IgD-negative memory B cell (primary cell): ENCODE data around the gene SMYD1. TPM values are rescaled to one million over a fixed set of nuclear protein-coding genes. Genes with fewer than 3 reads are reported as not detected.

Experiments
- H3K27ac Mint-ChIP-seq, 3 donors: one replicate each; pipeline ENCODE4 v1.8.0; 2020 to 2022; ENCODE audit warnings: mild to moderate bottlenecking in 3 of 3, mixed read lengths in 3 of 3, moderate library complexity in 1 of 3
- H3K27me3 Mint-ChIP-seq: one replicate; pipeline ENCODE4 v1.8.0; 2021; ENCODE audit warnings: mixed read lengths
- H3K36me3 Mint-ChIP-seq: one replicate; pipeline ENCODE4 v1.8.0; 2020; ENCODE audit warnings: mild to moderate bottlenecking, mixed read lengths
- H3K4me1 Mint-ChIP-seq, 3 donors: one replicate each; pipeline ENCODE4 v1.8.0; 2020 to 2022; ENCODE audit warnings: mixed read lengths in 3 of 3, mild to moderate bottlenecking in 1 of 3
- H3K4me3 Mint-ChIP-seq, 4 donors: one replicate each; pipeline ENCODE4 v1.8.0; 2020 to 2022; ENCODE audit warnings: mild to moderate bottlenecking in 4 of 4, mixed read lengths in 4 of 4, moderate library complexity in 3 of 4
- H3K9me3 Mint-ChIP-seq, 3 donors: one replicate each; pipeline ENCODE4 v1.8.0; 2020 to 2021; ENCODE audit warnings: mixed read lengths in 3 of 3, mild to moderate bottlenecking in 1 of 3
- polyA plus RNA-seq: library from polyadenylated mRNA; unstranded; fragments of 300-500 nt; fragmentation: Illumina TruSeq; gene quantifications from one replicate; pipeline ENCODE4 v1.2.3, GENCODE V29; 2021

SMYD1 gene
- polyA plus RNA-seq, 1 donor from 2014 or later: not detected

DNA sequence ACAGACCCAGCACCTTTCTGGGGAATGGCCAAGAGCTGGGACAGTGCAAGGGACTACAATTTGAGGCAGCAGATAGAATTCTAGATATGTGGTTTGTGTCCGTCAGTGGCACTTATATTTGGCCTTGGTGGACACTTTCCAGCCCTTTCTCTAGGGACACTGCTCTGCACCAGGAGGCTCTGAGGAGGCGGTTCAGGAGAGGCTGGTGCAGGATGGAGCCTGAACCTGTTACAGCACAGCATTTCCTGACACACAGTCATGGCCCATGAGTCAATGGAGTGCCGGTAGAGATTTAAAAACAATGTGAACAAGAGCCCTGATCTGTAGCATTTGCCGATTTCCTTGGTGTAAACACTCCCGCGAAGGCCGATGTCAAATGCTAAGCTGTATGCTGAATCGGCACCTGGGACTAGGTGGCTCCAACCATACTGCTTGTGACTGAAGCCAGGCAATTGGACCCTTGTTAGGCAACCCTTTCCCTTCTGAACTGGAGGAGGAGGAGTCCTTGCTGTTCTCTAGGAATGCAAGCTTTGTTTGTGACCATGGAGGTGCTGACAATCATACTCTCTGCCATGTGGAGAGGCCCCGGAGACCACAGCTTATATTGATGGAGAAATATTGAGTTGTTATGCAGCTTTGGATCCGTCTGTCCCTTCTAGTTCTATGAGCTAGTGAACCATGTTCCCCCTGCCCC is 48.3 kb downstream of the SMYD1 start:
- Mint-ChIP-seq H3K9me3 (no peaks in the 10 kb centered on the region), H3K27me3 (peaks cover 8% of the 10 kb centered on the region), H3K27ac (peak overlapping the region in 1 of 3 donors; percentile 55), H3K36me3 (no peaks in the 10 kb centered on the region), H3K4me3 (no peak overlapping the region), H3K4me1 (no peaks in the 10 kb centered on the region)

DNA sequence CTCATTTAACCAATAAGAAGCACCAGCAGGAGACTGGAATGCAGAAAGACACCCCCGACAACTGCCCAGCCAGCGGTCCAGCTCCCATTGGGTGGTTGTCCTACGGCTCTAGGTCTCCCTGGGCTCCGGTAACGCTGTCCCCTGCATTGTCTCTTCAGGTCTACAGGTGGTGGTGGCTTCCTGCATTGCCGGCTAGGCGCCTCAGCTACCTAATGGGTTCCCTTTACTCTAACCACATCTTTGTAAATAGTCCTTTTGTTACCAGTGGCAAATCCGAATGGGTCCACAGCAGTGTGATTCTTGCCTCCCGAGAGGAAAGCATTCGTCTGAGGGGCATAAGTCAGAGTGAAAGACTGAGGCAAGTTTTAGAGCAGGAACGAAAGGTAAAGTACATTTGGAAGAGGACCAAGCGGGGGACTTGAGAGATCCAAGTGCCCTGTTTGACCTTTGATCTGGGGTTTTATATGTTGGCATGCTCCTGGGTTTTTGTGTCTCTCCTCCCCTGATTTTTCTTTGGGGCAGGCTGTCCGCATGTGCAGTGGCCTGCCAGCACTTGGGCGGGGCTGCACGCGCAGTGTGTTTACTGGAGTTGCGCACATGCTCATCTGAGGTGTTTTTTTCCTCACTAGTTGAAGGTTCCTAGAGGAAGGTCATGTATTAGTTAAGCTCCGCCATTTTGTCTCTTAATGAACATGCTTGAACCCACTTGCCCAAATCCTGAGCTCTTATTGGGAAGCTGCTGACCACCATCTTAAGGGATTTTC is 49.2 kb downstream of the SMYD1 start:
- Mint-ChIP-seq H3K27ac (no peak overlapping the region), H3K4me1 (no peaks in the 10 kb centered on the region), H3K36me3 (no peaks in the 10 kb centered on the region), H3K9me3 (no peaks in the 10 kb centered on the region), H3K4me3 (no peak overlapping the region), H3K27me3 (peaks cover 11% of the 10 kb centered on the region)

DNA sequence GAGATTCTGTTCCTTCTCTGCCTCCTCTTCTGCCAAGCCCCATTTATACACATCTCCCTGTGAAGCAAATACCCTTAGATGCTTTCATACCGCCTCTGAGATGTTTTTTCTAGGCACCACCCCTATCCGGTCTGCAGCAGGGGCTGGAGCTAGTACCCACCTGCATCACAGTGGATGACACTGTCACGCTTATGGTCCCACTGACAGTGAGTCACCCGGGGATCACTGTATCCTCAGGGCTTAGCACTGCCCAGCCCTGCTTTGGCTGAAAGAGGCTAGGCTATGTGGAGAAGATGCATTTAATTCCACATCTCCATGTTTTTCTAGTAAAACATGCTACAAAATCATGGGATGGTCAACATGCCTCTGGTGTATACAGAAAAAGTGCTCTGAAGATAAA is 50.3 kb downstream of the SMYD1 start:
- H3K4me3 Mint-ChIP-seq: no peak overlapping the region
- no peak overlapping the region for H3K27ac Mint-ChIP-seq
- no peaks in the 10 kb centered on the region for H3K36me3 Mint-ChIP-seq
- H3K9me3 Mint-ChIP-seq: no peaks in the 10 kb centered on the region
- H3K4me1 Mint-ChIP-seq: no peaks in the 10 kb centered on the region
- H3K27me3 Mint-ChIP-seq: peaks cover 11% of the 10 kb centered on the region

DNA sequence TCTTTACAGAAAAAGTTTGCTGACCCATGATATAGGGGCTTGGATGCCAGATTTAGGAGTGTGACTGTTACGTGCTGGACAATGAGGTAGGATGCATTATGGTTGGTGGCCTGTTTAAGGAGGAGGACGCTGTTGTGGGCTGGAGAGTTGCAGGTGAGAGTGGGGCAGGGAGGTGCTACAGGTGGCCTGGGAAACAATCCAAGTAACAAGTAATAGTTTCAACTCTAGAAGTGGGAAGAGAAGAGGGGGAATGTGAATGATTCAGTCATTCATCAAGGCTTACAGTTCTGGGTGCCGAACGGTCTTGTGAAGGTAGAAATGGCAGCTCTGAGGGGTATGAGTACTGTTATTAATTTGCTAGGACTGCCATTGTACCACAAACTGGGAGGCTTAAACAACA is 54.1 kb downstream of the SMYD1 start:
- H3K4me3 Mint-ChIP-seq: no peak overlapping the region
- H3K36me3 Mint-ChIP-seq: no peaks in the 10 kb centered on the region
- H3K9me3 Mint-ChIP-seq: no peaks in the 10 kb centered on the region
- H3K4me1 Mint-ChIP-seq: peaks cover 0 to 2% (median 0%) of the 10 kb centered on the region in 3 donors
- H3K27me3 Mint-ChIP-seq: peaks cover 8% of the 10 kb centered on the region
- no peak overlapping the region for H3K27ac Mint-ChIP-seq

DNA sequence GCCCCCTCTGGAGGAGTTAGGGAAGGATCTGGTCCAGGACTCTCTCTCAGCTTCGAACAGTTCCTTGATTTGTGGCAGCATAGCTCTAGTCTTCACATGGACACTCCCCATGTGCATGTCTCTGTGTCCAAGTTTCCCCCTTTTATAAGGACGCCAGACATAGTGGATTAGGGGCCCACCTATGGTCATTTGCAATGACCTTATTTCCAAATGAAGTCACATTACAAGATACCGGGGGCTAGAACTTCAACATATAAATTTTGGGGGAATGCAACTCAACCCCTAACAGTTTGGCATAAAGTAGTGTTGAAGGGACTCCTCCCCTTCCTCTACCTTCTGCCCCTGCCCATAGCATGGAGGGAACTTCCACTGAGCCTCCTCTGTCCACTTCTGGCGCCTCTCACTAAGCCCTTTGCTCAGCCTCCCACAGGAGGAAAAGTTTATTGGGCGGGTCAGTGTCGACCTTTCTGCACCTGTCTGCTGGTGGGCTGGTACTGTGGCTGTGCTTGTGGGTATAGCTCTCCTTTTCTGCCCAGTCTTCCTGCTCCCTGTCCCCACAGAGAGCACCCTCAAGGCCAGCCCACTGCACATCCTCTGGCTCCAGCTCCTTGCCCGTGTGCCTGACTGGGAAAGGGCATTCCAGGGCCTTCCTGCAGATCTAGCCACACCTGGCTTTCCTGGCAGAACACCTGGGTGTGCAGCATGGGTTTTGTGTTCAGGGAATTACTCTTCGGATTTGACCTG is 54.7 kb downstream of the SMYD1 start:
- Mint-ChIP-seq H3K27me3 (peaks cover 8% of the 10 kb centered on the region), H3K27ac (no peak overlapping the region), H3K4me3 (no peak overlapping the region), H3K4me1 (peaks cover 0 to 2% (median 0%) of the 10 kb centered on the region in 3 donors), H3K9me3 (no peaks in the 10 kb centered on the region), H3K36me3 (no peaks in the 10 kb centered on the region)

DNA sequence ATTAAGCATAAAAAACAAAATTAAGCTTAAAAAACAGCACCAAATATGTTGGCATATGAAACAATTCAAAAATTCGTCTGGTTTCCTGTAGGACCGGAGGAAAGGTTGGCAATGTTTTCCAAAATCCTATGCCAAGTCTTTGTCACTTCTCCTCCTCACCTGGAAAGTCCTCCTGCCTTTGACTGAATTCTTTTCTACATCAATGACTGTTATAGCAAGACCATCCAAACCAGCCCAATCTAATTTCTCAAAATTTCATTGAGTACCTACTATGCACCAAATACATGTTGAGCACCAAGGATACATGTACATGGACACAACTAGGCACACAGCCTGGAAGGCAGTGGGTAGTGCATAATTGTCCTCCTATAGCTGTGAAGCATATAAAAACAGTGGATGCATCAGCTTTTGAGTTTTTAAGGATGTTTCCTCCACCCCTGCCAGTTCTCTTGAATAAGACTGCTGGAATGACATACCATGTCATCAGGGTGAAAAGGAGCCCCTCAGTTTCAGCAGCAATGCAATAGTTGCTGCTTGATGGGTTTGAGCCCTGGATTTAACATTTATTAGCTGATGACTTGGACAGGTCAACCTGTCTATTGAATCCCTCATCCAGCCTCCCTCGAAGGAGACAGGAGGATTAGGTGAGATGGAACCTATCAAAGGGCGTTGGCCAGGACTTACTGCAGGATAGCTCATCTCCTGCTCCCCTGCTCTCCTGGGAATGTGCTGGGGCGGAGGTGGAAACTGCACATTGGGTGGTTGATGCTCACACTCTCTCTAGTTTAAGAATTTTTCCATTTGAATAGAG is 55.7 kb downstream of the SMYD1 start:
- Mint-ChIP-seq H3K27ac (no peak overlapping the region), H3K36me3 (no peaks in the 10 kb centered on the region), H3K4me3 (no peak overlapping the region), H3K27me3 (peaks cover 8% of the 10 kb centered on the region), H3K9me3 (no peaks in the 10 kb centered on the region), H3K4me1 (peaks cover 0 to 2% (median 0%) of the 10 kb centered on the region in 3 donors)

DNA sequence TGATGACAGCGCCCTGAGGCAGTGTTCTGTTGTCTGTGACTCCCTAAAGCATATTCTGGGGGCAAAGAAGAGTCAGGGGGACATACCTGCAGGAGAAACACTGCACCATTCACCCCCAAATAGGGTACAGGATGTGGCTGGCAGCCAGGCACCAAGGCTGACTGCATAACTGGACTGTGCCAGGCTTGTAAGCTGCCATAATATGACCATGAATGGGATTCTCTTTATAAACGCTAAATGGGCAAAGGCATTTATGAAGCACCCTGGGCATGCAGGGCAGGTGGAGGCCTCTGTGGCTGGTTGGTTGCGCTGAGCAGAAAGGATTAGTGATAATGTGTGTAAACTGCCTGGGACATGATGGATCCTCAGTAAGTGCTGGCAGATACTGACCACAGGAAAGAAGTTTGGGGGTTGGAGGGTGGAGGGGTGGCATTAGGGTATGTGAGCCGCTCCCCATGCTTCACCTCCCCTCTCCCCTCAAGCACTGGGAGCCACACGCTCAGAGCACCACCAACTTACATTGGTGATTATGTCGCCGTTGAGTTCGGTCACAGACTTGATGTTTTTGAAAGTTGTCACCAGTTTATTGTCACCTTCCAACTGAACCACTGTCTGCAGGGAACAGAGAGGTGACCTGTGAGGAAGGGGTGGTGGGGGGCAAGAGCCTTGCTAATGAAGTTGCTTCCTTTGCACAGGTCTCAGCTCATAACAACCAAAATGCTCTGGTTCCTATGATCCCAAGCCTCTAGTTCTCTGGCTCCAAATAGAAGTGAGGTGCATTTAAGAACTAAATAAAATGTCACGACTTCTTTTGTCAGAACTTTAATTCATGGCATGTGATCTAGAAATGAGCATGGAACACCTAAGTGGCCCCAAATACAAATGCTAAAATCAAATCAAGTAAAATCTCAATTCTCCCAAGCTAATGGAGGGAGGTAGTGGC is 56.6 kb downstream of the SMYD1 start:
- H3K4me1 Mint-ChIP-seq: peaks cover 0 to 2% (median 0%) of the 10 kb centered on the region in 3 donors
- H3K9me3 Mint-ChIP-seq: no peaks in the 10 kb centered on the region
- peaks cover 8% of the 10 kb centered on the region for H3K27me3 Mint-ChIP-seq
- H3K4me3 Mint-ChIP-seq: no peak overlapping the region
- H3K27ac Mint-ChIP-seq: no peak overlapping the region
- H3K36me3 Mint-ChIP-seq: no peaks in the 10 kb centered on the region

DNA sequence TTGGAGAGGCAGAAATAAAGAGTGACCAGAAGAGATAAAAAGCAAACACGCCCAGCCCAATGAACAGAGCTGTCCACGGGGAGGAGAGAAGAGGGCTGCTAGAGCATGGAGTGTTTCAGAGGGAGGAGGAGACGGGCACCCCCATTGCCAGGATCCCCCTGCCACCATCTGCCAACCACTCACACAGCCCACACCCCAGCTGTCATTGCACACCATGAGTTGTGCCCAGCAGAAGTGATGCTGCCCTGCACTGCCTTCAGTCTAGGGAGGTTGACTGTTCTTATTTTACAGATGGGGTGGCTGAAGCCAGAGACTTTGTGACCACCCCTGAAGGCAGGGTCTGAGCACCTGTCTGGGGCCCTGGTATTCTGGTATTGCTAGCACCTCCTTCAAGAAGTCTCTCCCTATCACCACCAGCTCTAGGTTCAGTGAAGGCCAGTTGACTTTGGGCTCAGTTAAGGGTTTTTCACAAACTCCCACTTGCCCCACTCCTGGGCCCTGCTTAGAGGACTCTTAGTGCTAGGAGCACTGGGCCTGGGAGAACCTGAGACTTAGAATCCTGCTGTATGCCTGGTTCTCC is 57.8 kb downstream of the SMYD1 start:
- Mint-ChIP-seq H3K9me3 (no peaks in the 10 kb centered on the region), H3K36me3 (no peaks in the 10 kb centered on the region), H3K27me3 (peaks cover 8% of the 10 kb centered on the region), H3K4me1 (peaks cover 0 to 2% (median 0%) of the 10 kb centered on the region in 3 donors), H3K4me3 (no peak overlapping the region), H3K27ac (no peak overlapping the region)

DNA sequence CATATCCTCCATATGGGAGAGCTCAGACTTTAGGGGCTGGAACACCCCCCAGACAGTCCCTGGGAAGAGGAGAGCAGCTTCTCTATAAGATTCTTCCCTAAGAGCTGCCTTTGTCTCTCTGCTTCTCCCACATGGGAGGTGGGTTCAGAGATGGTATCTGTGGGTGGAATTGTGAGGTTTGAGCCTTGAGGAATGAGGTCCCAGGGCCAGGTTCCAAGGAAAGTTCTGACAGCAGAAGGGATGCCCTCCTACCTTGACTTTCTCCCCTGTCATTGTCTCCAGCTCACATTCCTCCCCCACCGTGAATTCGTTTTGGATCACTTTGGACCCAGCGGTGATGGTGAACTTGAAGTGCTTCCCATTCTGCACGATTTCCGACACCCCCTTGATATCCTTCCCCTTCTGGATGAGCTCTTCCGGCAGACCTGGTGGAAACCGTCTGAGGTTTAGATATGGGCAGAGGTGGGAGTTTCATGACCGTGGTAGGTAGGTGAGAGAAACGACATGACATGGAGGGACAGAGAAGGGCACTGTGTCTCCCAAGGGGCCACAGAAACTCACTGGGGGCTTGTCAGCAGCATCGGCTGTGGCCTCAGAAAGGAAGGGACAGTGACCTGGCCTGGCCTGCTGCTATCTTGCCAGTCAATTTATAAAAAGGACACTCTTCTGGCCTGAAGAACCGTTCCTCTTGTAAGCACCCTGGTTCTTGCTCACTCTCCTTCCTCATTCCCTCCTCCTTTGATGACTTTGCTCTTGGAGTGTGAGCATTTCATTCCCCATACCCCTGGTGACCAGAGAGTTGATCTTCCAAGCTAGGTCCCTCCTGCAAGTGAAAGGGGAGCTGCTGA is 58.5 kb downstream of the SMYD1 start:
- H3K4me1 Mint-ChIP-seq: peaks cover 0 to 2% (median 0%) of the 10 kb centered on the region in 3 donors
- no peak overlapping the region for H3K27ac Mint-ChIP-seq
- no peaks in the 10 kb centered on the region for H3K36me3 Mint-ChIP-seq
- no peak overlapping the region for H3K4me3 Mint-ChIP-seq
- no peaks in the 10 kb centered on the region for H3K9me3 Mint-ChIP-seq
- peaks cover 8% of the 10 kb centered on the region for H3K27me3 Mint-ChIP-seq

DNA sequence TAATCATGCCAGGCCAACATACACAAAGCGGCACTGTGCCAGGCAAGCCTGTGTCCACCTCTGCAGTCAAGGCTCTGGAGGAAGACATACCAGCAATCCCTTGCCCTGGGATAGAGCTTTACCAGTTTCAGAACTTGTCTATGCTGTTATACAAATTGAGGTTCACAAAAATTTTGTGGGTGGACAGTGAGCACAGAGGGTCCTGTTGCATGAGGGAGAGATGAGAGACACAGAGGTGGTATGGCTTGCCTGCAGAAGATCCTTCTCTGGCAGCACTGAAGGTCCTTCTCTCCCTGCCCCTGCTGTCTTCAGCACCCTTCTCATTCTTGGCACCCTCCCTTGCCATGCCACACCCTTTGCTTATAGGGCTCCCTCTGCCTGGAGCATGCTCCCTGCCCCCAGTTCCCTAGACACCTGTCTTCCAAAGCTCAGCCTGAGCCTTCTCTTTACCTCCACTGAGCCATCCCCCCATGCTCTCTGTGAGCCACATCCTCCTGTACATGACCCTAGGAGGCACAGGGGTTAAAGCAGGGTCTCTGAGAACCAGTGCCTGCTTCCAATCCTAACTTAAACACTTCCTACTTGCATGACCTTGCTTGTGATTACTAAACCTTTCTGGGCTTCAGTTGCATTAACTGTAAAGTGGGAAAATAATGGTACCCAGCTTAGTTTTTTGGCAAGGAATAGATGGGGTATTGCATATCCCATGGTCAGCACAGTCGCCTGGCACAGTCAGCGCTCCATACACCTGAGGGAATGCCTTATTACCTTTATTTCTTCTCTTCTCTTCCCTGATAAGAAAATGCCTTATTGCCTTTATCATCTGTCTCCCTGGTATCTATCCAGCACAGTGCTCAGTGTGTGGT is 59.4 kb downstream of the SMYD1 start:
- Mint-ChIP-seq H3K9me3 (no peaks in the 10 kb centered on the region), H3K27ac (no peak overlapping the region), H3K27me3 (peaks cover 8% of the 10 kb centered on the region), H3K4me3 (no peak overlapping the region), H3K36me3 (no peaks in the 10 kb centered on the region), H3K4me1 (peaks cover 0 to 2% (median 0%) of the 10 kb centered on the region in 3 donors)

DNA sequence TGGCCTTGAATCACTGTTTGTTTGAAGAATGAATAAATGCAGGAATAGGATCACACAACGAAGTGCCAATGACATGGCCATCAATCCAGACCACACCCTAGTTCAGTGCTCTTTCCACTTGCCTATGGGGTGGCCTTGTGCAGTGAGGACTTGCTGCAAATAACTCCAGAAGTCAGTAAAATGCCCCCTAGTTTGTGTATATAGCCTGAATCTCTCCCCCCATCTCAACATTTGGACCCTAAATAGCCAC is 59.9 kb downstream of the SMYD1 start:
- Mint-ChIP-seq H3K4me3 (no peak overlapping the region), H3K27me3 (peaks cover 10% of the 10 kb centered on the region), H3K27ac (no peak overlapping the region), H3K9me3 (no peaks in the 10 kb centered on the region), H3K36me3 (no peaks in the 10 kb centered on the region), H3K4me1 (peaks cover 0 to 2% (median 0%) of the 10 kb centered on the region in 3 donors)

DNA sequence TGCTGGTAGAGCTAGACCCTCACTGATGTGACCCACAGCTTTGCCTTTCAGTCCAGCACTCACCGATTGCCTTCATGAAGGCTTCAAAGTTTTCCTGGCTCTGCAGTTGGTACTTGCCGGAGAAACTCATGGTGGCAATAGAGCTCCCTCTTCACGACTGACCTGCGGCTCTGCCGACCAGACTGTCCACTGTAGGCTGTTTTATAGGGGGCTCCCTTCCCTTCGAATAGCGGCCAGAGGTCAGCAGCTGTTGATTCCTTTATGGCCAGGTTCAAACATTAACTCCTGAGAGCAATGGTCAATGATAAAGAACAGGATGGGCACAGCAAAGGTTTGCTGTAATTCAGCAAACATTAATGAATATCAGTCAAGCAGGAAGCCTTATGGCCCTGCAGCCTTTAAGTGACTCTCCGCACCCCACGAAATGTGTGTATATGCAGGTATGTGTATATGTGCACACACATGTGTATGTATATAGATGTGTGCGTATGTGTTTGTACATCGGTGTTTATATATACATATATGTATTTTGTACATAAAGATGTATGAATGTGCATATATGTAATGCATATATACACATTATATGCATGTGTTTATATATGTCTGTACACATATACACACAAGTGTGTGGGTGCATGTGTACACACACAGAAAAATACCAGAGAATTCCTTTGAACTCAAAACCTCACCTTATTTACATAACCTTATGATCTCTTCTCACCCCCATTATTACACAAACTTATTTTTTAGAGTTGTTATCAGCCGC is 60.4 kb downstream of the SMYD1 start, which contains the start of gene FABP1:
TSS of gene FABP1 (minus strand) at position 175 of the 766 bp plus-strand sequence. CDS start at position 130, 45 bp downstream.
- H3K9me3 Mint-ChIP-seq: no peaks in the 10 kb centered on the region
- peaks cover 0 to 2% (median 0%) of the 10 kb centered on the region in 3 donors for H3K4me1 Mint-ChIP-seq
- no peak within 1 kb of the TSS for H3K27ac Mint-ChIP-seq
- peaks cover 10% of the 10 kb centered on the region for H3K27me3 Mint-ChIP-seq
- H3K36me3 Mint-ChIP-seq: no peaks in the 10 kb centered on the region
- H3K4me3 Mint-ChIP-seq: no peak within 1 kb of the TSS
